Muscle layer of duodenum (tissue), 2 donors: ENCODE measurements around the gene ROR2.

ENCODE experiments used
- H3K27ac ChIP-seq: one replicate; pipeline ENCODE4 v1.7.0; 2013; ENCODE audit warnings: mild to moderate bottlenecking, low read length
- H3K27me3 ChIP-seq: one replicate; pipeline ENCODE4 v1.7.0; 2013; ENCODE audit warnings: low read depth, mild to moderate bottlenecking, control low read depth, low read length
- H3K36me3 ChIP-seq, 2 donors: one replicate each; pipeline ENCODE4 v1.7.0; 2013; ENCODE audit warnings: low read length in 2 of 2, control low read depth in 1 of 2, mild to moderate bottlenecking in 1 of 2; ENCODE audit not compliant: insufficient read depth in 2 of 2, control insufficient read depth in 1 of 2
- H3K4me1 ChIP-seq, 2 donors: one replicate each; pipeline ENCODE4 v1.7.0; 2013; ENCODE audit warnings: low read length in 2 of 2, mild to moderate bottlenecking in 2 of 2, control low read depth in 1 of 2, moderate library complexity in 1 of 2; ENCODE audit not compliant: insufficient read depth in 2 of 2, control insufficient read depth in 1 of 2
- H3K4me3 ChIP-seq, 2 donors: one replicate each; pipeline ENCODE4 v1.7.0; 2013; ENCODE audit warnings: low read length in 2 of 2, low read depth in 1 of 2, mild to moderate bottlenecking in 1 of 2
- H3K9me3 ChIP-seq, 2 donors: one replicate each; pipeline ENCODE4 v1.7.0; 2013; ENCODE audit warnings: low read length in 2 of 2, control low read depth in 1 of 2, mild to moderate bottlenecking in 1 of 2; ENCODE audit not compliant: control insufficient read depth in 1 of 2
- donor health status: healthy.

The ROR2 gene

DNA sequence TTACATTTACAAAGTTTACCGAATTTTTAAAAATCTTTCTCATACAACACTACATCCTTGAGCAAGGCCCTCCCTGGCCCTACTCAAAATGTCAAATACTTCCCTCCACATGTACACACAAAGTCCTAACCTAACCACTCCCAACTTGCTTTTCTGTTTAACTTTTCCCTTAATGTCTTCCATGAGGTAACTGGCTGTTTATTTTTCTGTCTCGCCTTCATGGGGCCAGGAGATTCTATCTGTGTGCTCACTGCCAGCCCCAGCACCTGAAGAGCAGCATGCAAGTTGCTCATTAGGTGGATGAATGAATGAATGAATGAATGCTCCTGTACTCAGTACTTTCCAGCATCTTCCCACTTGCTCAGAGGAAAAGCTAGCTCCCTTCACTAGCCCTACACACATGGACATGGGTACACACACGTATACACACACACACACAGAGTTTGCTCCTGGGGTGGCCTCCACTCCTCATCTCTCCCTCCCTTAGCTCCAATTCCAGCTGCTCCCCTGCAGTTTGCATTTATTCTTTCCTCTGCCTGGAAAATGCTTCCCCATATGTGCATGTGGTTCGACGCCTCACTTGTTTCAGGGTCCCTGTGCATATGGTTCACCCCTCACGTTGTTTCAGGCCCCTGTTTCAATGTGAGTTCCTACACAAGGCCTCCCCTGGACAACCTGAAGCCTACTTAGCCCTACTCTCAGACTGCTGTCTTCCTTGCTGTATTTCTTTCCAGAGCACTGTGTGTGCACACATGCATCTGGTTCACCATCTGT, 165.2 kb downstream of the ROR2 start:
- Histone ChIP-seq H3K4me3 (no peak overlapping the region), H3K27ac (no peak overlapping the region), H3K36me3 (no peaks in the 10 kb centered on the region), H3K4me1 (peaks cover 8 to 55% of the 10 kb centered on the region in 2 donors), H3K27me3 (no peaks in the 10 kb centered on the region), H3K9me3 (no peaks in the 10 kb centered on the region)

DNA sequence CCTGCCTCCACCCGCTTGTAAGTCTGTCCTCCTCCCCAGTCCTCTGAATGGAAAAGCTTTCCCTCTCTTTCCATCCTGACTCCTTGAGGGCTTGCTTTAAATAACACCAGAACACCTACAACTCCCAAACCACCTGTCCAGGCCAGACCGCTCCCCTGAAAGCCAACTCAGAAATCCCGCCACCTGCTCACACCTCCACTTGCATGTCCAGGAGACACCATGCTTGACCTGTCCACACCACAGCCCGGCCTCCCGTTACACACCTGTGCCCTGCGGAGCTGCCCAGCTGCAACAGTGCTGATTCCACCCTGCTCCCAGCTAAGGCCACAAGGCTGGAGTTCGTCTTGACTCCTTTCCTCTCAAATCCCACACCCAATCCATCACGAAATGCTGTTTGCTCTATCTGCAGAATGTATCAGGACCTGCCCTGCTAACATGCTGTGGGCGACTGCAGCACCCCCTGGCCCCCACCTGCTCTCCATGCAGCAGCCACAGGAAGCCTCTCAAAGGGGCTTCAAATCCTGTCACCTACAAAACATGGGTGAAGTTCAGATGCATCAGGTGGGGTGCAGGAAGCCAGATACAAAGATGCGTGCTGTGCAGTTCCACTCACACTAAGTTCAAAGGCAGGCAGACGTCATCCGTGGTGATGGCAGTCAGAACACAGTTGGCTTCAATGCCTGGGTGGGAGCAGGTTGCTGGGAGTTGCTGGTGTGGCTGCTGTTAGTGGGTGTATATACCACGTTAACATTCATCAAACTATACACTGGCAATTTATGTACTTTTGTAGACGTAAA, 166.0 kb downstream of the ROR2 start:
- Histone ChIP-seq H3K4me1 (peaks cover 8 to 55% of the 10 kb centered on the region in 2 donors), H3K36me3 (no peaks in the 10 kb centered on the region), H3K27ac (no peak overlapping the region), H3K4me3 (no peak overlapping the region), H3K9me3 (no peaks in the 10 kb centered on the region), H3K27me3 (no peaks in the 10 kb centered on the region)

DNA sequence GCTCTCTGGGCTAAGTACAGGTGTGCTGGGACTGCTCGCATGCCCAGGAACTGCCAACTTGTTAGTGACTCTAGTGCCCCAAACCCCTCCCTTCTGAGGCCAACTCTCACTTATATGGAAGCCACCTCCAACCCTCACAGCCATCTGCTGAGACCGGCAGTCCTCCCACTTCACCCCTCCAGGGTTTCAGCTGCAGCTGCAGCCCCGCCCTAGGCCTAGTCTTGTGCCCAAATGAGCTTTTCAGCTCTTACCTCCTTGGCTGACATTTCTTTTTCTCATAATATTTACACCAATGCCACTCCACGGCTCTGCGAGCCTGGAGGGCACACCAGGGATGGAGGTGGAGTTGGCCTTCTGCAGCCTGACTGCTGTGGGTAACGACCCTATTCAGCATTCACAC, 166.6 kb downstream of the ROR2 start:
- Histone ChIP-seq H3K4me1 (peaks cover 8 to 55% of the 10 kb centered on the region in 2 donors), H3K9me3 (no peaks in the 10 kb centered on the region)

DNA sequence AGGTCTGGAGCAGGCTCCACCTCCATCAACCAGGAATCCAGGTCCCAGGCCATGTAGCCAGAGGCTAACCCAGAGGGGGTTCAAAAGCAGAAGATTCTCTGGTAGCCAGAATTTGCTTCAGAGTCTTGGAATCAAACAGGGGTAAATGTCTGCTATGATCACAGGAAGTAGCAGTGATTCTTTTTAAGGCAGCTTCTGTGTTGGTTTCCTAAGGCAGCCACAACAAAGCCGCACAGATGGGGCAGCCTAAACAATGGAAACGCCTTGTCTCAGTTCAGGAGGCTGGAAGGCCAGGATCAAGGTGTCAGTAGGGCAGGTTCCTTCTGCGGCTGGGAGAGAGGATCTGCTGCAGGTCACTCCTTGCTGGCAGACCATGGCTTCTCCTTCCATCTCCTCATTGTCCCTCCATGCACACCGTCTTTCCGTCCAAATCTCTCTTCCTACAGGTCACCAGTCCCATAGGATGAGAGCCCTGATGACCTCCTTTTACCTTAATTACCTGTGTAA, 167.3 kb downstream of the ROR2 start:
- H3K27me3 ChIP-seq, result no peaks in the 10 kb centered on the region
- H3K4me3 ChIP-seq, result no peak overlapping the region
- H3K27ac ChIP-seq, result no peak overlapping the region

More for the DNA sequence above, 166.6 kb downstream of the ROR2 start:
- Histone ChIP-seq H3K27me3 (no peaks in the 10 kb centered on the region), H3K4me3 (no peak overlapping the region), H3K27ac (no peak overlapping the region), H3K36me3 (no peaks in the 10 kb centered on the region)

DNA sequence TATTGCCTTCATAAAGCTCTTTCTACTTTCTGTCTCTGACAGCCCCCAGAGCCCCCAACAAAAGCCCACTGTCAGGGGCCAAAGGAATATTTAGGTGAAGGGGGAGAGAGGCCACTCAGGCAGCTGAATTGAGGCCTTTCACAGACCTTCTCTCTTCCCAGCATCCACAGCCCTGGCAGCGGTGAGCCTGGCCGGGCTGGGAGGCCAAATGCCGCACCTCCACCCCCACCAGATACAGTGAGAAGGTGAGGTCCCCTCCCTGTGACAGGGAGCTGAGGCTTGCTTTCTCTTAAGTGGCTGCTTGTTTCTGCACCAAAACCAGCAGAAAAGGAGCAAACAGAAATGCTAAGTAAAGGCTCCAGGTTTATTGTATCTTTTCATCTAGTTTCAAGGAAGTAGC, 168.1 kb downstream of the ROR2 start:
- H3K36me3 ChIP-seq, result no peaks in the 10 kb centered on the region
- no peak overlapping the region for H3K27ac ChIP-seq
- no peaks in the 10 kb centered on the region for H3K27me3 ChIP-seq
- H3K4me1 ChIP-seq, result peaks cover 8 to 54% of the 10 kb centered on the region in 2 donors
- no peak overlapping the region for H3K4me3 ChIP-seq
- no peaks in the 10 kb centered on the region for H3K9me3 ChIP-seq

More for the DNA sequence above, 167.3 kb downstream of the ROR2 start:
- Histone ChIP-seq H3K36me3 (no peaks in the 10 kb centered on the region), H3K9me3 (no peaks in the 10 kb centered on the region), H3K4me1 (peaks cover 8 to 55% of the 10 kb centered on the region in 2 donors)

DNA sequence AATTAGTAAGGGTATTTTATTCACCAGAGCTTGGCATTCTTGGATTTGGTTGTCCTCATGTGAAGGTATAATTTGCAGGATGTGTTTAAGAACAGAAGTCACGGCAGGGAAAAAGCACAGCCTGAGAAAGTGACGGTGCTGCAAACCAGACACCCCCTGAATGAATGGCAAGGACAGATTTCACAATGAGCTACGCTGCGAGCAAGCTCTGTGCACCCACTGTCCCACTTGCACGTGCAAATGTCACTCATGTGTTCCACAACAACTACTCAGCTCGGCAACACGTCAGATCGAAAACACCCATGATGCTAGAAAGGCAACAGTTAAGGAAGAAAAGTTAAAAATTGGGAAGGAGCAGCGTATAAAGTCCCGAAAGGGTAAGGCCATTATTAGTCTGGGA, 168.9 kb downstream of the ROR2 start:
- H3K4me1 ChIP-seq, result peaks cover 8 to 55% of the 10 kb centered on the region in 2 donors
- no peak overlapping the region for H3K4me3 ChIP-seq
- H3K27me3 ChIP-seq, result no peaks in the 10 kb centered on the region
- H3K9me3 ChIP-seq, result no peaks in the 10 kb centered on the region
- no peak overlapping the region for H3K27ac ChIP-seq
- H3K36me3 ChIP-seq, result no peaks in the 10 kb centered on the region

DNA sequence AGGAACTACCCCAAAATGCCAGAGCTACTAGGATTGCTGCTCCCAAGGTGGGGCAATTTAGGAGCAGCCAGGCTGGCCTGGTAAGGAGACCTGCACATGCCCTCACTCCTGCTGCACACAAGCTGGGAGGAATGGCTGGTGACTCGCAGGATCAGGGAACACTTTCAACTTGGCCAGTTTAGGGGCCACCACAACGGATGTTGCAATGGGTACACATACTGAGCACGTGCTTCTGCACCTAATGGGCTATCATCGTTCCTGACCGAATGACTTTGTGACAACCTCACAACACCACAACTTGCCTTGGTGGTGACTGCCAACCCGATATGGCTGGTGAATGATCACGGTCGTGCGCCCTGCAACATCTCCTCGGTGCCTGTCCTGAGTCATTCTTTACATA, 172.0 kb downstream of the ROR2 start:
- Histone ChIP-seq H3K9me3 (no peaks in the 10 kb centered on the region), H3K27ac (no peak overlapping the region), H3K4me3 (no peak overlapping the region), H3K36me3 (no peaks in the 10 kb centered on the region), H3K27me3 (no peaks in the 10 kb centered on the region), H3K4me1 (peaks cover 10 to 50% of the 10 kb centered on the region in 2 donors)

DNA sequence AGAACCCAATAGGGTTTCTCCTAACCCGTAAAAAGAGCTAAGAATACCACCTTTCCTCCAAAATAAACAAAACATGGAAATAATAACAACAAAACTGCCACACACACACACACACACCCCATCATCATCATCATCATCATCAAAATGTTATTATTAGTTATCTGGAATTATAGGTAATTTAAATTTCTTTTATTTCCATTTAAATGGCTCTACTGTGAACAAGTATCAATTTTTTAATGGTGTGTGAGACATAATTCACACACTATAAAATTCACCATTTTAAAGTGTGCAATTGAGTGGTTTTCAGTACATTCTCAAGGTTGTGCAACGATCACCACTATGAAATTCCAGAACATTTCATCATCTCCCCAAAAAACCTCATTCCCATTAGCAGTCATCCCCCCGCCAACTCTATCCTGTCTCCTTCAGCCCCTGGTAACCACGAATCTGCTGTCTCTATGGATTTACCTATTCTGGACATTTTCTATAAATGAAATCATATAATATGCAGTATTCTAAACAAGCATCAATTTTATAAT, 172.7 kb downstream of the ROR2 start:
- Histone ChIP-seq H3K36me3 (no peaks in the 10 kb centered on the region), H3K4me1 (peaks cover 12 to 50% of the 10 kb centered on the region in 2 donors), H3K9me3 (no peaks in the 10 kb centered on the region), H3K27ac (no peak overlapping the region), H3K27me3 (no peaks in the 10 kb centered on the region), H3K4me3 (no peak overlapping the region)

DNA sequence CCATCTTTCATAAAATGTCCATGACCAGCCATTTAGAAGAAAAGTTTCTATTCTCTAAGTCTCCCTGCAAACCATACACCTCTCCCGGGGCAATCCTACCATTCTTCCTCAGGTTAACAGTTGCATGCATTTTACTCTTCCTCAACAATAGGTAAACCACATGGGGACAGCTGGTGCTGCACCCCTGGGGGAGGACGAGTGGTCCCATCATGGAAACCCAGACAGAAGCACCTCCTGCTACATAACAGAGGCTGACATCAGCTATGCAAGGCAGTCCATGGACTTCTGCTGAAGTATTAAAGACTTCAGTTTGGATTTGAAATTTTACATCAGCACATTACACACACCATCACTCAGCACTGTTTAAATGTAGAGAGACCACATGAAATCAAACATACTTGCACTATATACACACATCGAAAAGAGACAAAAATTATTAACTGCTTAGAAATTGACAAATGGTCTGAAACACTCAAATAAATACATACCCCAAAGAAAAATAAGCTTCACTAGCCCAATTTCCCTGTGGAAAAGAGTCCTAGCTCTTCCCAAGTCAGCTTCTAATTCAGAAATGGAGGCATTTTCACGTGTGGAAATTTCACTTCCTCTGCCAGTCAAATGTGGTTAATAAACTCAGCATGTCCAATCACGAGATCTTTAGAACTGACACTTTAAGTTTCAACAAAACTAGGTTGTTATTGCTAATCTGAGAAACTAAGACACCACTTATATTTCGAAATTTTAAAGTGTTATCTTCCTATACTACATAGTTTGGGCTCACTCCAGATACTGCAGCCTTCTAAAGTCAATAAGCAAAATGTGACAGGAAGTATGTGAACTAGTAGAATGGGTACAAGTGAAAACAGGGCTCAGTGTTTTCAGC, 173.4 kb downstream of the ROR2 start:
- no peaks in the 10 kb centered on the region for H3K27me3 ChIP-seq
- H3K36me3 ChIP-seq, result no peaks in the 10 kb centered on the region
- H3K9me3 ChIP-seq, result no peaks in the 10 kb centered on the region
- H3K4me1 ChIP-seq, result peaks cover 15 to 52% of the 10 kb centered on the region in 2 donors
- no peak overlapping the region for H3K4me3 ChIP-seq
- H3K27ac ChIP-seq, result no peak overlapping the region

DNA sequence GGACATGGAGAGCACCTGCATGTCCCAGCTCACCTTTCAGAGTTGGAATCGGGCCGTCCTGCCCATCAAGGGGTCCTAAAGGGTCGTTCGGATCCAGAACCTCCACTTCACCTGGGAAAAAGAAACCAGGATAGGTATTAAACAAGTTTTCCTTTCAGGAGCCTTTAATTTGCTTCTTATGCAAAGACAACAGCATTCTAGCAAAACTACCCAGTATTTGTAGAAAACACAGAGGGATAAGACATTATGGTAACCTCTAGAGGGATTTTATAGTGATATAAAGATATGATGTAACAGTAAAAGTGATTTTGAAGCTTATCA, 174.4 kb downstream of the ROR2 start:
- Histone ChIP-seq H3K9me3 (no peaks in the 10 kb centered on the region), H3K4me3 (no peak overlapping the region), H3K27me3 (no peaks in the 10 kb centered on the region), H3K4me1 (peaks cover 17 to 52% of the 10 kb centered on the region in 2 donors), H3K27ac (no peak overlapping the region), H3K36me3 (no peaks in the 10 kb centered on the region)
